Measurements from ENCODE around the gene UNK. TPM values are rescaled to one million over a fixed set of nuclear protein-coding genes. Genes with fewer than 3 reads are reported as not detected.

Gene UNK
- total and polyA plus RNA-seq, 4 donors = 4.0 to 16.4 (median 8.9) TPM

GRCh38 chr17:75752802-75753513, 31.6 kb upstream of the UNK start:
- H3K4me3 ChIP-seq (ENCODE audit: low read depth in 1 of 3, low read length in 3 of 3) = peak overlapping the region in 1 of 3 donors; percentile 49
- H3K27ac ChIP-seq (ENCODE audit: low read depth in 1 of 2, low read length in 2 of 2) = no peak overlapping the region
- TF ChIP-seq EGR1 (IDR thresholded peaks at IDR 0.05; ENCODE audit: low read depth in 2 of 2) (no peak), HNF4A (conservative IDR thresholded peaks at IDR 0.05) (no peak), FOXA2 (IDR thresholded peaks at IDR 0.05) (no peak), ATF3 (IDR thresholded peaks at IDR 0.05) (no peak), MAX (IDR thresholded peaks at IDR 0.05) (no peak), JUND (IDR thresholded peaks at IDR 0.05) (no peak), YY1 (IDR thresholded peaks at IDR 0.05) (no peak), TAF1 (conservative IDR thresholded peaks at IDR 0.05) (no peak), RAD21 (IDR thresholded peaks at IDR 0.05) (no peak), ZBTB33 (IDR thresholded peaks at IDR 0.05) (no peak), GABPA (IDR thresholded peaks at IDR 0.05 in 1 of 2, conservative IDR thresholded peaks at IDR 0.05 in 1 of 2) (no peak), REST (IDR thresholded peaks at IDR 0.05) (no peak), CTCF (IDR thresholded peaks at IDR 0.05; ENCODE audit: low read depth, low read length, missing input control) (no peak), RXRA (IDR thresholded peaks at IDR 0.05) (no peak), SP1 (IDR thresholded peaks at IDR 0.05) (no peak)
- 73% methylated on average over 19 of the region's 19 CpGs for WGBS
- H3K27me3 ChIP-seq (ENCODE audit: control insufficient read depth in 4 of 4, insufficient read depth in 4 of 4, low read length in 3 of 4) = no peaks in the 10 kb centered on the region
- H3K4me1 ChIP-seq (ENCODE audit: control insufficient read depth in 4 of 4, insufficient read depth in 4 of 4, low read length in 3 of 4) = peaks cover 8 to 41% (median 17%) of the 10 kb centered on the region in 4 donors
- DNase-seq (ENCODE audit: low spot score) = no peak
- peaks cover 0 to 6% (median 2%) of the 10 kb centered on the region in 4 donors for H3K36me3 ChIP-seq (ENCODE audit: control insufficient read depth in 4 of 4, insufficient read depth in 3 of 4, low read depth in 1 of 4, low read length in 3 of 4)
- no peak overlapping the region for H3K9ac ChIP-seq (ENCODE audit: low read depth in 1 of 2, low read length in 2 of 2)
- no peaks in the 10 kb centered on the region for H3K9me3 ChIP-seq (ENCODE audit: control insufficient read depth in 4 of 4, low read length in 3 of 4)
